Tibial nerve (tissue), 4 donors: ENCODE results near the gene ZBTB2. TPM values are rescaled to one million over a fixed set of nuclear protein-coding genes. Genes with fewer than 3 reads are reported as not detected.
A peak's percentile ranks its signal among the peaks of the same experiment; 100 is the strongest.

Experiments
- DNase-seq, 2 donors: peaks; one replicate each; pipeline ENCODE4 v3.0.0-alpha.2; 2019; ENCODE audit warnings: low spot score in 2 of 2
- H3K27ac ChIP-seq, 4 donors: fragments of 200-600 bp; sonication (generic) in 3 of 4; one replicate each; pipeline ENCODE4 v1.5.1; 2017 to 2019; ENCODE audit warnings: mild to moderate bottlenecking in 1 of 4
- H3K27me3 ChIP-seq, 2 donors: fragments of 200-600 bp; sonication (generic) in 1 of 2; one replicate each; pipeline versions ENCODE4 v1.5.1 to v1.6.0; 2017 to 2019
- H3K36me3 ChIP-seq, 3 donors: fragments of 200-600 bp; sonication (generic); one replicate each; pipeline ENCODE4 v1.5.1; 2018 to 2019
- H3K4me1 ChIP-seq, 4 donors: fragments of 200-600 bp; sonication (generic) in 3 of 4; one replicate each; pipeline ENCODE4 v1.5.1; 2017 to 2019
- H3K4me3 ChIP-seq, 4 donors: fragments of 200-600 bp; sonication (generic) in 3 of 4; one replicate each; pipeline ENCODE4 v1.5.1; 2017 to 2019; ENCODE audit warnings: mild to moderate bottlenecking in 1 of 4, moderate library complexity in 1 of 4
- H3K9me3 ChIP-seq, 4 donors: fragments of 200-600 bp; sonication (generic) in 3 of 4; one replicate each; pipeline ENCODE4 v1.5.1; 2017 to 2019
- EP300 ChIP-seq, 2 donors: sonication (generic); formaldehyde crosslinking; IDR thresholded peaks; one replicate each; pipeline ENCODE4 v1.6.1; 2017; ENCODE audit warnings: antibody characterized with exemption in 2 of 2, mild to moderate bottlenecking in 1 of 2
- POLR2A ChIP-seq, 2 donors: fragments of 450-650 bp; IDR thresholded peaks; one replicate each; pipeline ENCODE4 v1.6.1; 2017; ENCODE audit warnings: antibody characterized with exemption in 2 of 2, mild to moderate bottlenecking in 2 of 2, moderate library complexity in 2 of 2
- WGBS, 2 donors: methylation state at CpG; one replicate each; pipeline ENCODE4 v1.1.5; 2018; 5-methylcytosine and 5-hydroxymethylcytosine counted together
- total RNA-seq, 4 donors: library from RNA; depleted of rRNA; stranded (reverse); fragments of >200 nt; gene quantifications; one replicate each; pipeline ENCODE4 v1.1.0, GENCODE V29; 2016
- TF ChIP-seq, protein P1 (sequence below), 5 experiments: fragments of 200-600 bp in 3 of 5; fragments of 450-650 bp in 2 of 5; sonication (generic) in 3 of 5; IDR thresholded peaks; one replicate each; pipeline ENCODE4 v1.5.1; 2016 to 2019; ENCODE audit warnings: antibody characterized with exemption in 5 of 5, mild to moderate bottlenecking in 3 of 5, moderate library complexity in 2 of 5

Gene ZBTB2
- total RNA-seq, 4 donors from 2014 or later, result 5.7 to 13.8 (median 10.2) TPM

DNA sequence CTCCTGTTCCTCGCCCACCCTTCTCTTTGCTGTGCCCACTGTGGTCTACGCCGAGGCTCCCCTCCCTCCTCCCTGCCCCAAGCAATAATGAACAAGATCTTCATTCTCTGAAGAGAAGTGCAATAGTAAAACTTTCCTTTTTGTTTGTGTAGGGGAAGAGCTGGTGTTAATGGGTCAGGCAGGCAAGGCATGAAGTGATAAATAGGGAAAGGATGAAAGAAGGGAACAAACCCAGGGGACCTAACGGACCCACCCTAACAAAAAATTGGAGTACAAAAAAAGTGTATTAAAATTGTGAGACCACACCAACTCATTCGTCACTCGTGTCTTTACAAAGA is 66.9 kb downstream of the ZBTB2 start:
- no peak for DNase-seq
- H3K27ac ChIP-seq, result peak overlapping the region; percentile 15 to 92 (median 74)
- peaks cover 0 to 34% (median 16%) of the 10 kb centered on the region in 4 donors for H3K4me1 ChIP-seq
- no peaks in the 10 kb centered on the region for H3K27me3 ChIP-seq
- no peak overlapping the region for H3K4me3 ChIP-seq
- TF ChIP-seq, protein P1, sequence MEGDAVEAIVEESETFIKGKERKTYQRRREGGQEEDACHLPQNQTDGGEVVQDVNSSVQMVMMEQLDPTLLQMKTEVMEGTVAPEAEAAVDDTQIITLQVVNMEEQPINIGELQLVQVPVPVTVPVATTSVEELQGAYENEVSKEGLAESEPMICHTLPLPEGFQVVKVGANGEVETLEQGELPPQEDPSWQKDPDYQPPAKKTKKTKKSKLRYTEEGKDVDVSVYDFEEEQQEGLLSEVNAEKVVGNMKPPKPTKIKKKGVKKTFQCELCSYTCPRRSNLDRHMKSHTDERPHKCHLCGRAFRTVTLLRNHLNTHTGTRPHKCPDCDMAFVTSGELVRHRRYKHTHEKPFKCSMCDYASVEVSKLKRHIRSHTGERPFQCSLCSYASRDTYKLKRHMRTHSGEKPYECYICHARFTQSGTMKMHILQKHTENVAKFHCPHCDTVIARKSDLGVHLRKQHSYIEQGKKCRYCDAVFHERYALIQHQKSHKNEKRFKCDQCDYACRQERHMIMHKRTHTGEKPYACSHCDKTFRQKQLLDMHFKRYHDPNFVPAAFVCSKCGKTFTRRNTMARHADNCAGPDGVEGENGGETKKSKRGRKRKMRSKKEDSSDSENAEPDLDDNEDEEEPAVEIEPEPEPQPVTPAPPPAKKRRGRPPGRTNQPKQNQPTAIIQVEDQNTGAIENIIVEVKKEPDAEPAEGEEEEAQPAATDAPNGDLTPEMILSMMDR (IDR thresholded peaks at IDR 0.05), result no peak
- TF ChIP-seq EP300 (IDR thresholded peaks at IDR 0.05), result no peak
- no peak for TF ChIP-seq POLR2A (IDR thresholded peaks at IDR 0.05)
- H3K36me3 ChIP-seq, result no peaks in the 10 kb centered on the region
- H3K9me3 ChIP-seq, result no peaks in the 10 kb centered on the region
- 33% methylated on average over 6 of the region's 6 CpGs for WGBS, 2 donors

- H3K4me1 ChIP-seq, result peaks cover 0 to 34% (median 16%) of the 10 kb centered on the region in 4 donors
- H3K27ac ChIP-seq, result peak overlapping the region; percentile 15 to 92 (median 61)
- peak; percentile 74 to 85 for DNase-seq
- TF ChIP-seq, protein P1 (IDR thresholded peaks at IDR 0.05), result peak; percentile 97 to 99 (median 97)
- TF ChIP-seq POLR2A (IDR thresholded peaks at IDR 0.05) (no peak), EP300 (IDR thresholded peaks at IDR 0.05) (peak; percentile 23 to 86)
- H3K4me3 ChIP-seq, result no peak overlapping the region
- WGBS, 2 donors, result 12 to 15% methylated on average over 12 of the region's 12 CpGs
- H3K9me3 ChIP-seq, result no peaks in the 10 kb centered on the region
- no peaks in the 10 kb centered on the region for H3K27me3 ChIP-seq
- H3K36me3 ChIP-seq, result no peaks in the 10 kb centered on the region
These were observed 67.4 kb downstream of the ZBTB2 start for GRCh38 chr6:151323791-151324487.

GRCh38 chr6:151322570-151322969 is 68.8 kb downstream of the ZBTB2 start:
- TF ChIP-seq EP300 (IDR thresholded peaks at IDR 0.05) (no peak), POLR2A (IDR thresholded peaks at IDR 0.05) (no peak)
- WGBS, 2 donors, result 85 to 94% methylated on average over 9 of the region's 9 CpGs
- Histone ChIP-seq H3K4me1 (peaks cover 0 to 31% (median 16%) of the 10 kb centered on the region in 4 donors), H3K9me3 (no peaks in the 10 kb centered on the region), H3K27me3 (no peaks in the 10 kb centered on the region), H3K4me3 (no peak overlapping the region), H3K27ac (peak overlapping the region in 1 of 4 donors; percentile 91), H3K36me3 (no peaks in the 10 kb centered on the region)
- DNase-seq, result no peak

DNA sequence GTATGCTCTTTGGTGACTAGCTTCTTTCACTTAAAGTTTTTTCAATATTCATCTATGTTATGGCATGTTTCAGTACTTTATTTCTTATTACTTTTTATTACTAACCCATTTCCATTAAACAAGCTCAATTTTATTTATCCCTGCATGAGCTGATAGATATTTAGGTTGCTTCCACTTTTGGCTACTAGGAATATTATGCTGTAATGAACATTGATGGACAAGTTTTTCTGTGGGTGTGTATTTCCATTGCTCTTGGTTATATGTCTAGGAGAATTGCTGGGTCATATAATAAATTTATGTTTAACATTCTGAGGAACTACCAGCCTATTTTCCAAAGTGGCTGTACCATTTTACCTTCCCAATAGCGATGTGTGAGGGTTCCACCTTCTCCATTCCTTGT is 69.9 kb downstream of the ZBTB2 start:
- TF ChIP-seq POLR2A (IDR thresholded peaks at IDR 0.05), result no peak
- TF ChIP-seq EP300 (IDR thresholded peaks at IDR 0.05), result no peak
- TF ChIP-seq, protein P1 (IDR thresholded peaks at IDR 0.05), result no peak
- H3K9me3 ChIP-seq, result no peaks in the 10 kb centered on the region
- no peak for DNase-seq
- H3K27me3 ChIP-seq, result no peaks in the 10 kb centered on the region
- no peak overlapping the region for H3K4me3 ChIP-seq
- WGBS, 2 donors, result 100% methylated on average over 1 of the region's 1 CpG
- H3K4me1 ChIP-seq, result peaks cover 0 to 31% (median 16%) of the 10 kb centered on the region in 4 donors
- no peak overlapping the region for H3K27ac ChIP-seq
- H3K36me3 ChIP-seq, result peaks cover 0 to 1% (median 0%) of the 10 kb centered on the region in 3 donors

DNA sequence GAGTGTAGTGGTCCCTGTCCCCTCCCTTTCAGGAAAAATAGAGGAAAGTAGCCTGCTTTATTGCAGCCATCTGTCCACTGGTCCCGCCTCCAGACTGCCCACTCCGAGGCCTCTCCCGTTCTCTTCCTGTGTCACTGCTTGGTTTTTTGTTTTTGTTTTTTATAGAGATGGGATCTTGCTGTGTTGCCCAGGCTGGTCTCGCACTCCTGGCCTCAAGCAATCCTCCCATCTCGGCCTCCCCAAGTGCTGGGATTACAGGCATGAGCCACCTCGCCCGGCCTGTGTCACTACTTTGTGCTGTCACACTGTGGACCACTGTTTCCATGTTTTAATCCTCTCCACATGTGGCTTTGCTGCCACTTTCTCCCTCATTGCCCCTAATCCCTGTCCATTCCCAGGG is 71.2 kb downstream of the ZBTB2 start:
- H3K27me3 ChIP-seq, result no peaks in the 10 kb centered on the region
- H3K27ac ChIP-seq, result no peak overlapping the region

More for the DNA sequence above, 71.2 kb downstream of the ZBTB2 start:
- H3K4me3 ChIP-seq, result no peak overlapping the region
- no peaks in the 10 kb centered on the region for H3K9me3 ChIP-seq
- TF ChIP-seq EP300 (IDR thresholded peaks at IDR 0.05) (no peak), POLR2A (IDR thresholded peaks at IDR 0.05) (no peak)
- TF ChIP-seq, protein P1 (IDR thresholded peaks at IDR 0.05), result no peak
- DNase-seq, result no peak
- peaks cover 0 to 10% (median 0%) of the 10 kb centered on the region in 3 donors for H3K36me3 ChIP-seq
- 89% methylated on average over 7 of the region's 7 CpGs for WGBS, 2 donors
- H3K4me1 ChIP-seq, result peaks cover 0 to 20% (median 14%) of the 10 kb centered on the region in 4 donors
